Endothelial cell of umbilical vein (primary cell): Measurements from ENCODE around the gene RNF224. TPM values are rescaled to one million over a fixed set of nuclear protein-coding genes. Genes with fewer than 3 reads are reported as not detected.

Experiments
- BruUV-seq: library from RNA; stranded (reverse); fragments of 400-500 nt; replicated peaks from 2 replicates; lab custom pipeline; 2021; lab: Mats Ljungman, UMichigan
- CTCF ChIA-PET: fragments of 300-600, 350-600 bp; sonication (Branson Sonifier 250); formaldehyde crosslinking; loops from one replicate; lab custom pipeline; 2021; ENCODE audit warnings: antibody characterized with exemption, inconsistent platforms; lab: Charles Lee
- POLR2A ChIA-PET: fragments of 300-600, 350-600 bp; sonication (Branson Sonifier 250); formaldehyde crosslinking; loops from one replicate; lab custom pipeline; 2021; ENCODE audit warnings: antibody characterized with exemption, inconsistent platforms; lab: Charles Lee
- DNase-seq: peaks from one replicate; pipeline ENCODE4 v3.0.0-alpha.2; 2011; ENCODE audit warnings: low read depth, low spot score
- FAIRE-seq: peaks from 2 replicates; lab custom pipeline; 2011; peaks lifted over from hg19 to GRCh38; lab: Jason Lieb, UNC
- H2AFZ ChIP-seq: 2 replicates; pipeline ENCODE4 v1.6.0; 2012; ENCODE audit warnings: low read depth, low read length, control low read depth, inconsistent platforms
- H3K27ac ChIP-seq: 2 replicates; pipeline ENCODE4 v1.5.1; 2011; ENCODE audit warnings: low read depth, mild to moderate bottlenecking, control low read depth, low read length, moderate library complexity; ENCODE audit not compliant: insufficient read depth
- H3K27me3 ChIP-seq, 2 experiments: 2 replicates each; pipeline versions ENCODE4 v1.6.0 to v1.6.1; 2011; ENCODE audit warnings: low read length in 2 of 2, mixed read lengths in 1 of 2; ENCODE audit not compliant: control insufficient read depth in 2 of 2, insufficient read depth in 2 of 2
- H3K36me3 ChIP-seq, 2 experiments: 2 replicates in 1 of 2; 3 replicates in 1 of 2; pipeline ENCODE4 v1.5.1; 2011; ENCODE audit warnings: low read length in 2 of 2, mild to moderate bottlenecking in 1 of 2, moderate library complexity in 1 of 2; ENCODE audit not compliant: control insufficient read depth in 2 of 2, insufficient read depth in 2 of 2; ENCODE audit errors: extremely low read depth in 1 of 2
- H3K4me1 ChIP-seq: 3 replicates; pipeline ENCODE4 v1.5.1; 2011; ENCODE audit warnings: mild to moderate bottlenecking, low read length; ENCODE audit not compliant: control insufficient read depth, insufficient read depth; ENCODE audit errors: extremely low read depth
- H3K4me2 ChIP-seq: 2 replicates; pipeline ENCODE4 v1.6.1; 2011; ENCODE audit warnings: low read length, control low read depth, mixed read lengths; ENCODE audit not compliant: insufficient read depth
- H3K4me3 ChIP-seq, 3 experiments: fragments of 200-600 bp in 1 of 3; sonication (generic), shearing (Covaris generic) in 1 of 3; replicated peaks in 1 of 3; 2 replicates each; pipeline ENCODE4 v1.5.1; 2011 to 2016; ENCODE audit warnings: control low read depth in 3 of 3, low read length in 3 of 3, mild to moderate bottlenecking in 2 of 3, inconsistent platforms in 1 of 3, low read depth in 1 of 3, moderate library complexity in 1 of 3; ENCODE audit not compliant: insufficient read depth in 1 of 3
- H3K79me2 ChIP-seq: 2 replicates; pipeline ENCODE4 v1.6.0; 2012; ENCODE audit warnings: low read length, inconsistent platforms; ENCODE audit not compliant: control insufficient read depth, insufficient read depth
- H3K9ac ChIP-seq: replicated peaks from 2 replicates; pipeline ENCODE3; 2011; ENCODE audit warnings: low read length, control low read depth; ENCODE audit not compliant: insufficient read depth; ENCODE audit errors: extremely low read depth
- H3K9me1 ChIP-seq: replicated peaks from 3 replicates; pipeline ENCODE4 v1.6.0; 2011; ENCODE audit warnings: mild to moderate bottlenecking, low read length; ENCODE audit not compliant: control insufficient read depth, insufficient read depth; ENCODE audit errors: extremely low read depth
- H3K9me3 ChIP-seq: replicated peaks from 2 replicates; pipeline ENCODE4 v1.5.1; 2012; ENCODE audit warnings: low read length, inconsistent platforms; ENCODE audit not compliant: control insufficient read depth, insufficient read depth
- H4K20me1 ChIP-seq: replicated peaks from 2 replicates; pipeline ENCODE3; 2011; ENCODE audit warnings: mild to moderate bottlenecking, low read length; ENCODE audit not compliant: control insufficient read depth, insufficient read depth; ENCODE audit errors: extremely low read depth
- CTCF ChIP-seq, 2 donors: IDR thresholded peaks; 1 replicate in 1 of 2; 2 replicates in 1 of 2; pipeline ENCODE4 v1.5.1; 2011; ENCODE audit warnings: low read length in 2 of 2, mild to moderate bottlenecking in 2 of 2, moderate library complexity in 2 of 2, control low read depth in 1 of 2, inconsistent platforms in 1 of 2, low read depth in 1 of 2; ENCODE audit not compliant: insufficient read depth in 1 of 2; ENCODE audit errors: extremely low read depth in 1 of 2
- EZH2 ChIP-seq: IDR thresholded peaks from 2 replicates; pipeline ENCODE4 v1.6.1; 2012; ENCODE audit warnings: borderline replicate concordance, low read depth, mild to moderate bottlenecking, moderate library complexity, low read length, inconsistent platforms; ENCODE audit not compliant: severe bottlenecking
- FOS ChIP-seq: IDR thresholded peaks from 2 replicates; pipeline ENCODE4 v1.6.1; 2011; ENCODE audit warnings: mild to moderate bottlenecking, low read length, moderate library complexity, borderline replicate concordance; ENCODE audit not compliant: insufficient read depth
- GATA2 ChIP-seq: IDR thresholded peaks from 2 replicates; pipeline ENCODE4 v1.7.0; 2011; ENCODE audit warnings: low read depth, mild to moderate bottlenecking, moderate library complexity, mixed read lengths, low read length; ENCODE audit not compliant: insufficient read length, insufficient read depth
- JUN ChIP-seq: IDR thresholded peaks from 2 replicates; pipeline ENCODE4 v1.6.1; 2011; ENCODE audit warnings: borderline replicate concordance, low read depth; ENCODE audit not compliant: insufficient read length, insufficient read depth
- MAX ChIP-seq: IDR thresholded peaks from 2 replicates; pipeline ENCODE4 v1.6.1; 2011; ENCODE audit not compliant: insufficient read depth, insufficient read length
- MYC ChIP-seq: IDR thresholded peaks from one replicate; pipeline ENCODE4 v1.6.1; 2011; ENCODE audit warnings: mild to moderate bottlenecking, low read depth, low read length
- POLR2A ChIP-seq: IDR thresholded peaks from 2 replicates; pipeline ENCODE4 v1.6.1; 2012; ENCODE audit warnings: low read depth, mild to moderate bottlenecking, control low read depth, low read length
- POLR2AphosphoS5 ChIP-seq: IDR thresholded peaks from 2 replicates; pipeline ENCODE4 v1.6.1; 2012; ENCODE audit warnings: low read depth, mild to moderate bottlenecking, control low read depth, low read length, moderate library complexity; ENCODE audit not compliant: insufficient read depth
- dilution Hi-C: fragments of 300-500 bp; cut with MboI; formaldehyde crosslinking; loops from one replicate; pipeline ENCODE4 v1.15.0; 2019; ENCODE audit warnings: low sequenced_read_pairs; ENCODE audit not compliant: extremely low pct_ligation_motif_present
- intact Hi-C: fragments of 100-400 bp; cut with micrococcal nuclease; formaldehyde crosslinking; loops from one replicate; pipeline ENCODE4 v1.10.0; 2022
- polyA plus RNA-seq, 4 experiments: library from polyadenylated mRNA; depleted of rRNA in 3 of 4; stranded (reverse) in 3 of 4; unstranded in 1 of 4; fragments of >200 nt; gene quantifications; 2 replicates each; pipeline versions ENCODE4 v1.2.1 to v1.2.3, GENCODE V29; 2011 to 2012; ENCODE audit warnings: missing spikeins in 1 of 4
- total RNA-seq: library from RNA; stranded (reverse); gene quantifications from 2 replicates; pipeline ENCODE4 v1.2.3, GENCODE V29; 2021

RNF224 gene
- total and polyA plus RNA-seq, 2 donors (not counting 3 experiments of a cell fraction or from before 2014, with no cell fraction given) = not detected

- no TSS peak for BruUV-seq
- H3K9me3 ChIP-seq = no peaks in the 10 kb centered on the region
- FAIRE-seq = no peak
- ChIA-PET POLR2A (interaction anchor here (0.6 kb wide), 1 partner anchor 171 kb away, joined by 8 read pairs; no protein-coding TSS in a partner anchor), CTCF (interaction anchor here (0.7 to 2.1 kb wide), 4 partner anchors 11 to 41 kb away, joined by 3 to 8 read pairs (median 4); partner anchors contain the start of genes ANAPC2 and SSNA1)
- dilution Hi-C loops (no loop called here), intact Hi-C loops (no loop called here)
- DNase-seq = no peak
- TF ChIP-seq POLR2A (no peak), CTCF (IDR thresholded peaks at IDR 0.05; ENCODE audit: extremely low read depth in 1 of 2, insufficient read depth in 1 of 2, low read depth in 1 of 2, low read length in 2 of 2) (no peak), POLR2AphosphoS5 (no peak), MAX (no peak), JUN (no peak), EZH2 (no peak), GATA2 (no peak), MYC (no peak), FOS (no peak)
- H2AFZ ChIP-seq = no peak overlapping the region
- H3K9ac ChIP-seq = no peak overlapping the region
- H3K27me3 ChIP-seq = no peaks in the 10 kb centered on the region
- H3K4me3 ChIP-seq = no peak overlapping the region
- peaks cover 7% of the 10 kb centered on the region for H3K4me1 ChIP-seq
- no peaks in the 10 kb centered on the region for H4K20me1 ChIP-seq
- H3K27ac ChIP-seq = no peak overlapping the region
- H3K79me2 ChIP-seq = no peaks in the 10 kb centered on the region
- H3K9me1 ChIP-seq = no peaks in the 10 kb centered on the region
- peaks cover 0 to 4% of the 10 kb centered on the region in 2 experiments for H3K36me3 ChIP-seq
- H3K4me2 ChIP-seq = no peak overlapping the region
These were observed 9.8 kb upstream of the RNF224 start for GRCh38 chr9:137217276-137218211.
